Endothelial cell of umbilical vein (primary cell): ENCODE data around the gene TSPAN31. TPM values are rescaled to one million over a fixed set of nuclear protein-coding genes. Genes with fewer than 3 reads are reported as not detected.

Source experiments
- BruUV-seq: library from RNA; stranded (reverse); fragments of 400-500 nt; replicated peaks from 2 replicates; lab custom pipeline; 2021; lab: Mats Ljungman, UMichigan
- CTCF ChIA-PET: fragments of 300-600, 350-600 bp; sonication (Branson Sonifier 250); formaldehyde crosslinking; loops from one replicate; lab custom pipeline; 2021; ENCODE audit warnings: antibody characterized with exemption, inconsistent platforms; lab: Charles Lee
- POLR2A ChIA-PET: fragments of 300-600, 350-600 bp; sonication (Branson Sonifier 250); formaldehyde crosslinking; loops from one replicate; lab custom pipeline; 2021; ENCODE audit warnings: antibody characterized with exemption, inconsistent platforms; lab: Charles Lee
- DNase-seq: peaks from one replicate; pipeline ENCODE4 v3.0.0-alpha.2; 2011; ENCODE audit warnings: low read depth, low spot score
- FAIRE-seq: peaks from 2 replicates; lab custom pipeline; 2011; peaks lifted over from hg19 to GRCh38; lab: Jason Lieb, UNC
- H2AFZ ChIP-seq: 2 replicates; pipeline ENCODE4 v1.6.0; 2012; ENCODE audit warnings: low read depth, low read length, control low read depth, inconsistent platforms
- H3K27ac ChIP-seq: 2 replicates; pipeline ENCODE4 v1.5.1; 2011; ENCODE audit warnings: low read depth, mild to moderate bottlenecking, control low read depth, low read length, moderate library complexity; ENCODE audit not compliant: insufficient read depth
- H3K27me3 ChIP-seq, 2 experiments: 2 replicates each; pipeline versions ENCODE4 v1.6.0 to v1.6.1; 2011; ENCODE audit warnings: low read length in 2 of 2, mixed read lengths in 1 of 2; ENCODE audit not compliant: control insufficient read depth in 2 of 2, insufficient read depth in 2 of 2
- H3K36me3 ChIP-seq, 2 experiments: 2 replicates in 1 of 2; 3 replicates in 1 of 2; pipeline ENCODE4 v1.5.1; 2011; ENCODE audit warnings: low read length in 2 of 2, mild to moderate bottlenecking in 1 of 2, moderate library complexity in 1 of 2; ENCODE audit not compliant: control insufficient read depth in 2 of 2, insufficient read depth in 2 of 2; ENCODE audit errors: extremely low read depth in 1 of 2
- H3K4me1 ChIP-seq: 3 replicates; pipeline ENCODE4 v1.5.1; 2011; ENCODE audit warnings: mild to moderate bottlenecking, low read length; ENCODE audit not compliant: control insufficient read depth, insufficient read depth; ENCODE audit errors: extremely low read depth
- H3K4me2 ChIP-seq: 2 replicates; pipeline ENCODE4 v1.6.1; 2011; ENCODE audit warnings: low read length, control low read depth, mixed read lengths; ENCODE audit not compliant: insufficient read depth
- H3K4me3 ChIP-seq, 3 experiments: fragments of 200-600 bp in 1 of 3; sonication (generic), shearing (Covaris generic) in 1 of 3; replicated peaks in 1 of 3; 2 replicates each; pipeline ENCODE4 v1.5.1; 2011 to 2016; ENCODE audit warnings: control low read depth in 3 of 3, low read length in 3 of 3, mild to moderate bottlenecking in 2 of 3, inconsistent platforms in 1 of 3, low read depth in 1 of 3, moderate library complexity in 1 of 3; ENCODE audit not compliant: insufficient read depth in 1 of 3
- H3K79me2 ChIP-seq: 2 replicates; pipeline ENCODE4 v1.6.0; 2012; ENCODE audit warnings: low read length, inconsistent platforms; ENCODE audit not compliant: control insufficient read depth, insufficient read depth
- H3K9ac ChIP-seq: replicated peaks from 2 replicates; pipeline ENCODE3; 2011; ENCODE audit warnings: low read length, control low read depth; ENCODE audit not compliant: insufficient read depth; ENCODE audit errors: extremely low read depth
- H3K9me1 ChIP-seq: replicated peaks from 3 replicates; pipeline ENCODE4 v1.6.0; 2011; ENCODE audit warnings: mild to moderate bottlenecking, low read length; ENCODE audit not compliant: control insufficient read depth, insufficient read depth; ENCODE audit errors: extremely low read depth
- H3K9me3 ChIP-seq: replicated peaks from 2 replicates; pipeline ENCODE4 v1.5.1; 2012; ENCODE audit warnings: low read length, inconsistent platforms; ENCODE audit not compliant: control insufficient read depth, insufficient read depth
- H4K20me1 ChIP-seq: replicated peaks from 2 replicates; pipeline ENCODE3; 2011; ENCODE audit warnings: mild to moderate bottlenecking, low read length; ENCODE audit not compliant: control insufficient read depth, insufficient read depth; ENCODE audit errors: extremely low read depth
- CTCF ChIP-seq, 2 donors: IDR thresholded peaks; 1 replicate in 1 of 2; 2 replicates in 1 of 2; pipeline ENCODE4 v1.5.1; 2011; ENCODE audit warnings: low read length in 2 of 2, mild to moderate bottlenecking in 2 of 2, moderate library complexity in 2 of 2, control low read depth in 1 of 2, inconsistent platforms in 1 of 2, low read depth in 1 of 2; ENCODE audit not compliant: insufficient read depth in 1 of 2; ENCODE audit errors: extremely low read depth in 1 of 2
- EZH2 ChIP-seq: IDR thresholded peaks from 2 replicates; pipeline ENCODE4 v1.6.1; 2012; ENCODE audit warnings: borderline replicate concordance, low read depth, mild to moderate bottlenecking, moderate library complexity, low read length, inconsistent platforms; ENCODE audit not compliant: severe bottlenecking
- FOS ChIP-seq: IDR thresholded peaks from 2 replicates; pipeline ENCODE4 v1.6.1; 2011; ENCODE audit warnings: mild to moderate bottlenecking, low read length, moderate library complexity, borderline replicate concordance; ENCODE audit not compliant: insufficient read depth
- GATA2 ChIP-seq: IDR thresholded peaks from 2 replicates; pipeline ENCODE4 v1.7.0; 2011; ENCODE audit warnings: low read depth, mild to moderate bottlenecking, moderate library complexity, mixed read lengths, low read length; ENCODE audit not compliant: insufficient read length, insufficient read depth
- JUN ChIP-seq: IDR thresholded peaks from 2 replicates; pipeline ENCODE4 v1.6.1; 2011; ENCODE audit warnings: borderline replicate concordance, low read depth; ENCODE audit not compliant: insufficient read length, insufficient read depth
- MAX ChIP-seq: IDR thresholded peaks from 2 replicates; pipeline ENCODE4 v1.6.1; 2011; ENCODE audit not compliant: insufficient read depth, insufficient read length
- MYC ChIP-seq: IDR thresholded peaks from one replicate; pipeline ENCODE4 v1.6.1; 2011; ENCODE audit warnings: mild to moderate bottlenecking, low read depth, low read length
- POLR2A ChIP-seq: IDR thresholded peaks from 2 replicates; pipeline ENCODE4 v1.6.1; 2012; ENCODE audit warnings: low read depth, mild to moderate bottlenecking, control low read depth, low read length
- POLR2AphosphoS5 ChIP-seq: IDR thresholded peaks from 2 replicates; pipeline ENCODE4 v1.6.1; 2012; ENCODE audit warnings: low read depth, mild to moderate bottlenecking, control low read depth, low read length, moderate library complexity; ENCODE audit not compliant: insufficient read depth
- dilution Hi-C: fragments of 300-500 bp; cut with MboI; formaldehyde crosslinking; loops from one replicate; pipeline ENCODE4 v1.15.0; 2019; ENCODE audit warnings: low sequenced_read_pairs; ENCODE audit not compliant: extremely low pct_ligation_motif_present
- intact Hi-C: fragments of 100-400 bp; cut with micrococcal nuclease; formaldehyde crosslinking; loops from one replicate; pipeline ENCODE4 v1.10.0; 2022
- polyA plus RNA-seq, 4 experiments: library from polyadenylated mRNA; depleted of rRNA in 3 of 4; stranded (reverse) in 3 of 4; unstranded in 1 of 4; fragments of >200 nt; gene quantifications; 2 replicates each; pipeline versions ENCODE4 v1.2.1 to v1.2.3, GENCODE V29; 2011 to 2012; ENCODE audit warnings: missing spikeins in 1 of 4
- total RNA-seq: library from RNA; stranded (reverse); gene quantifications from 2 replicates; pipeline ENCODE4 v1.2.3, GENCODE V29; 2021

Gene TSPAN31
- total and polyA plus RNA-seq, 2 donors (not counting 3 experiments of a cell fraction or from before 2014, with no cell fraction given): 15.0 to 43.9 TPM

GRCh38 chr12:57729321-57729844, 15.5 kb upstream of the TSPAN31 start:
- Histone ChIP-seq H3K36me3 (no peaks in the 10 kb centered on the region), H3K9ac (no peak overlapping the region), H3K4me1 (peaks cover 7% of the 10 kb centered on the region), H2AFZ (no peak overlapping the region), H4K20me1 (no peaks in the 10 kb centered on the region), H3K9me3 (no peaks in the 10 kb centered on the region), H3K27me3 (peaks cover 22 to 30% of the 10 kb centered on the region in 2 experiments), H3K4me2 (no peak overlapping the region), H3K27ac (no peak overlapping the region), H3K4me3 (no peak overlapping the region), H3K79me2 (no peaks in the 10 kb centered on the region), H3K9me1 (no peaks in the 10 kb centered on the region)
- intact Hi-C loops (no loop called here), dilution Hi-C loops (no loop called here)
- DNase-seq (no peak), FAIRE-seq (no peak)
- ChIA-PET POLR2A (no interaction called here), CTCF (interaction anchor here (1.5 kb wide), 1 partner anchor 15 kb away, joined by 5 read pairs; the partner anchor contains the start of gene TSPAN31)
- no peak for TF ChIP-seq MAX
- TF ChIP-seq GATA2: no peak
- no peak for TF ChIP-seq CTCF (IDR thresholded peaks at IDR 0.05; ENCODE audit: extremely low read depth in 1 of 2, insufficient read depth in 1 of 2, low read depth in 1 of 2, low read length in 2 of 2)
- TF ChIP-seq JUN: no peak
- no peak for TF ChIP-seq MYC
- no peak for TF ChIP-seq POLR2A
- TF ChIP-seq POLR2AphosphoS5: no peak
- TF ChIP-seq FOS: no peak
- no peak for TF ChIP-seq EZH2
- BruUV-seq: no TSS peak
